Endothelial cell of umbilical vein (primary cell): ENCODE measurements around the gene PRPF39. TPM values are rescaled to one million over a fixed set of nuclear protein-coding genes. Genes with fewer than 3 reads are reported as not detected.

Source experiments
- BruUV-seq: library from RNA; stranded (reverse); fragments of 400-500 nt; replicated peaks from 2 replicates; lab custom pipeline; 2021; lab: Mats Ljungman, UMichigan
- CTCF ChIA-PET: fragments of 300-600, 350-600 bp; sonication (Branson Sonifier 250); formaldehyde crosslinking; loops from one replicate; lab custom pipeline; 2021; ENCODE audit warnings: antibody characterized with exemption, inconsistent platforms; lab: Charles Lee
- POLR2A ChIA-PET: fragments of 300-600, 350-600 bp; sonication (Branson Sonifier 250); formaldehyde crosslinking; loops from one replicate; lab custom pipeline; 2021; ENCODE audit warnings: antibody characterized with exemption, inconsistent platforms; lab: Charles Lee
- DNase-seq: peaks from one replicate; pipeline ENCODE4 v3.0.0-alpha.2; 2011; ENCODE audit warnings: low read depth, low spot score
- FAIRE-seq: peaks from 2 replicates; lab custom pipeline; 2011; peaks lifted over from hg19 to GRCh38; lab: Jason Lieb, UNC
- H2AFZ ChIP-seq: 2 replicates; pipeline ENCODE4 v1.6.0; 2012; ENCODE audit warnings: low read depth, low read length, control low read depth, inconsistent platforms
- H3K27ac ChIP-seq: 2 replicates; pipeline ENCODE4 v1.5.1; 2011; ENCODE audit warnings: low read depth, mild to moderate bottlenecking, control low read depth, low read length, moderate library complexity; ENCODE audit not compliant: insufficient read depth
- H3K27me3 ChIP-seq, 2 experiments: 2 replicates each; pipeline versions ENCODE4 v1.6.0 to v1.6.1; 2011; ENCODE audit warnings: low read length in 2 of 2, mixed read lengths in 1 of 2; ENCODE audit not compliant: control insufficient read depth in 2 of 2, insufficient read depth in 2 of 2
- H3K36me3 ChIP-seq, 2 experiments: 2 replicates in 1 of 2; 3 replicates in 1 of 2; pipeline ENCODE4 v1.5.1; 2011; ENCODE audit warnings: low read length in 2 of 2, mild to moderate bottlenecking in 1 of 2, moderate library complexity in 1 of 2; ENCODE audit not compliant: control insufficient read depth in 2 of 2, insufficient read depth in 2 of 2; ENCODE audit errors: extremely low read depth in 1 of 2
- H3K4me1 ChIP-seq: 3 replicates; pipeline ENCODE4 v1.5.1; 2011; ENCODE audit warnings: mild to moderate bottlenecking, low read length; ENCODE audit not compliant: control insufficient read depth, insufficient read depth; ENCODE audit errors: extremely low read depth
- H3K4me2 ChIP-seq: 2 replicates; pipeline ENCODE4 v1.6.1; 2011; ENCODE audit warnings: low read length, control low read depth, mixed read lengths; ENCODE audit not compliant: insufficient read depth
- H3K4me3 ChIP-seq, 3 experiments: fragments of 200-600 bp in 1 of 3; sonication (generic), shearing (Covaris generic) in 1 of 3; replicated peaks in 1 of 3; 2 replicates each; pipeline ENCODE4 v1.5.1; 2011 to 2016; ENCODE audit warnings: control low read depth in 3 of 3, low read length in 3 of 3, mild to moderate bottlenecking in 2 of 3, inconsistent platforms in 1 of 3, low read depth in 1 of 3, moderate library complexity in 1 of 3; ENCODE audit not compliant: insufficient read depth in 1 of 3
- H3K79me2 ChIP-seq: 2 replicates; pipeline ENCODE4 v1.6.0; 2012; ENCODE audit warnings: low read length, inconsistent platforms; ENCODE audit not compliant: control insufficient read depth, insufficient read depth
- H3K9ac ChIP-seq: replicated peaks from 2 replicates; pipeline ENCODE3; 2011; ENCODE audit warnings: low read length, control low read depth; ENCODE audit not compliant: insufficient read depth; ENCODE audit errors: extremely low read depth
- H3K9me1 ChIP-seq: replicated peaks from 3 replicates; pipeline ENCODE4 v1.6.0; 2011; ENCODE audit warnings: mild to moderate bottlenecking, low read length; ENCODE audit not compliant: control insufficient read depth, insufficient read depth; ENCODE audit errors: extremely low read depth
- H3K9me3 ChIP-seq: replicated peaks from 2 replicates; pipeline ENCODE4 v1.5.1; 2012; ENCODE audit warnings: low read length, inconsistent platforms; ENCODE audit not compliant: control insufficient read depth, insufficient read depth
- H4K20me1 ChIP-seq: replicated peaks from 2 replicates; pipeline ENCODE3; 2011; ENCODE audit warnings: mild to moderate bottlenecking, low read length; ENCODE audit not compliant: control insufficient read depth, insufficient read depth; ENCODE audit errors: extremely low read depth
- CTCF ChIP-seq, 2 donors: IDR thresholded peaks; 1 replicate in 1 of 2; 2 replicates in 1 of 2; pipeline ENCODE4 v1.5.1; 2011; ENCODE audit warnings: low read length in 2 of 2, mild to moderate bottlenecking in 2 of 2, moderate library complexity in 2 of 2, control low read depth in 1 of 2, inconsistent platforms in 1 of 2, low read depth in 1 of 2; ENCODE audit not compliant: insufficient read depth in 1 of 2; ENCODE audit errors: extremely low read depth in 1 of 2
- EZH2 ChIP-seq: IDR thresholded peaks from 2 replicates; pipeline ENCODE4 v1.6.1; 2012; ENCODE audit warnings: borderline replicate concordance, low read depth, mild to moderate bottlenecking, moderate library complexity, low read length, inconsistent platforms; ENCODE audit not compliant: severe bottlenecking
- FOS ChIP-seq: IDR thresholded peaks from 2 replicates; pipeline ENCODE4 v1.6.1; 2011; ENCODE audit warnings: mild to moderate bottlenecking, low read length, moderate library complexity, borderline replicate concordance; ENCODE audit not compliant: insufficient read depth
- GATA2 ChIP-seq: IDR thresholded peaks from 2 replicates; pipeline ENCODE4 v1.7.0; 2011; ENCODE audit warnings: low read depth, mild to moderate bottlenecking, moderate library complexity, mixed read lengths, low read length; ENCODE audit not compliant: insufficient read length, insufficient read depth
- JUN ChIP-seq: IDR thresholded peaks from 2 replicates; pipeline ENCODE4 v1.6.1; 2011; ENCODE audit warnings: borderline replicate concordance, low read depth; ENCODE audit not compliant: insufficient read length, insufficient read depth
- MAX ChIP-seq: IDR thresholded peaks from 2 replicates; pipeline ENCODE4 v1.6.1; 2011; ENCODE audit not compliant: insufficient read depth, insufficient read length
- MYC ChIP-seq: IDR thresholded peaks from one replicate; pipeline ENCODE4 v1.6.1; 2011; ENCODE audit warnings: mild to moderate bottlenecking, low read depth, low read length
- POLR2A ChIP-seq: IDR thresholded peaks from 2 replicates; pipeline ENCODE4 v1.6.1; 2012; ENCODE audit warnings: low read depth, mild to moderate bottlenecking, control low read depth, low read length
- POLR2AphosphoS5 ChIP-seq: IDR thresholded peaks from 2 replicates; pipeline ENCODE4 v1.6.1; 2012; ENCODE audit warnings: low read depth, mild to moderate bottlenecking, control low read depth, low read length, moderate library complexity; ENCODE audit not compliant: insufficient read depth
- dilution Hi-C: fragments of 300-500 bp; cut with MboI; formaldehyde crosslinking; loops from one replicate; pipeline ENCODE4 v1.15.0; 2019; ENCODE audit warnings: low sequenced_read_pairs; ENCODE audit not compliant: extremely low pct_ligation_motif_present
- intact Hi-C: fragments of 100-400 bp; cut with micrococcal nuclease; formaldehyde crosslinking; loops from one replicate; pipeline ENCODE4 v1.10.0; 2022
- polyA plus RNA-seq, 4 experiments: library from polyadenylated mRNA; depleted of rRNA in 3 of 4; stranded (reverse) in 3 of 4; unstranded in 1 of 4; fragments of >200 nt; gene quantifications; 2 replicates each; pipeline versions ENCODE4 v1.2.1 to v1.2.3, GENCODE V29; 2011 to 2012; ENCODE audit warnings: missing spikeins in 1 of 4
- total RNA-seq: library from RNA; stranded (reverse); gene quantifications from 2 replicates; pipeline ENCODE4 v1.2.3, GENCODE V29; 2021

The PRPF39 gene
- total and polyA plus RNA-seq, 2 donors (not counting 3 experiments of a cell fraction or from before 2014, with no cell fraction given): 24.8 to 44.4 TPM

- H4K20me1 ChIP-seq: no peaks in the 10 kb centered on the region
- H3K4me3 ChIP-seq: no peak overlapping the region
- dilution Hi-C loops: no loop called here
- TF ChIP-seq JUN (no peak), POLR2AphosphoS5 (no peak), POLR2A (no peak), MAX (no peak), CTCF (IDR thresholded peaks at IDR 0.05; ENCODE audit: extremely low read depth in 1 of 2, insufficient read depth in 1 of 2, low read depth in 1 of 2, low read length in 2 of 2) (no peak), MYC (no peak), FOS (no peak), GATA2 (no peak), EZH2 (no peak)
- ChIA-PET POLR2A (no interaction called here), CTCF (no interaction called here)
- no peak overlapping the region for H3K9ac ChIP-seq
- H2AFZ ChIP-seq: no peak overlapping the region
- intact Hi-C loops: no loop called here
- H3K27ac ChIP-seq: no peak overlapping the region
- no peak for DNase-seq
- no peak for FAIRE-seq
- no peaks in the 10 kb centered on the region for H3K27me3 ChIP-seq
- no peaks in the 10 kb centered on the region for H3K36me3 ChIP-seq
- H3K4me2 ChIP-seq: no peak overlapping the region
- no peaks in the 10 kb centered on the region for H3K9me3 ChIP-seq
- no TSS peak for BruUV-seq
- peaks cover 3% of the 10 kb centered on the region for H3K79me2 ChIP-seq
- no peaks in the 10 kb centered on the region for H3K9me1 ChIP-seq
- no peaks in the 10 kb centered on the region for H3K4me1 ChIP-seq
Observed at GRCh38 chr14:45060551-45060950, 23.4 kb upstream of the PRPF39 start.
